Measurements from ENCODE around the gene PLB1. TPM values are rescaled to one million over a fixed set of nuclear protein-coding genes. Genes with fewer than 3 reads are reported as not detected.

Gene PLB1
- total and polyA plus RNA-seq, 12 donors: 1.0 to 51.1 (median 8.3) TPM

GRCh38 chr2:28525481-28525880 lies 29.6 kb downstream of the PLB1 start:
- H3K4me1 ChIP-seq (replicated peaks in 1 of 2): no peaks in the 10 kb centered on the region
- intact Hi-C loops (cut with DNase I): no loop called here
- no peaks in the 10 kb centered on the region for H3K9me3 ChIP-seq (replicated peaks in 1 of 3)
- H3K27ac ChIP-seq: no peak overlapping the region
- H3K4me3 ChIP-seq: no peak overlapping the region
- no peaks in the 10 kb centered on the region for H3K36me3 ChIP-seq (replicated peaks in 1 of 2)
- no peak for DNase-seq
- 95 to 100% (median 98%) methylated on average over 2 of the region's 2 CpGs for WGBS, 4 donors
- H3K27me3 ChIP-seq: no peaks in the 10 kb centered on the region
- no peak for TF ChIP-seq CTCF (IDR thresholded peaks at IDR 0.05)

GRCh38 chr2:28526527-28527132 lies 30.8 kb downstream of the PLB1 start:
- no peak for DNase-seq
- WGBS, 4 donors: 91 to 96% (median 94%) methylated on average over 8 of the region's 8 CpGs
- Histone ChIP-seq H3K36me3 (replicated peaks in 1 of 2) (no peaks in the 10 kb centered on the region), H3K27me3 (no peaks in the 10 kb centered on the region), H3K9me3 (replicated peaks in 1 of 3) (no peaks in the 10 kb centered on the region), H3K27ac (no peak overlapping the region), H3K4me3 (no peak overlapping the region), H3K4me1 (replicated peaks in 1 of 2) (no peaks in the 10 kb centered on the region)
- intact Hi-C loops (cut with DNase I): no loop called here
- TF ChIP-seq CTCF (IDR thresholded peaks at IDR 0.05) (no peak), POLR2A (IDR thresholded peaks at IDR 0.05) (no peak)

- no peak for DNase-seq
- Histone ChIP-seq H3K4me1 (replicated peaks in 1 of 2) (no peaks in the 10 kb centered on the region), H3K27me3 (no peaks in the 10 kb centered on the region), H3K36me3 (replicated peaks in 1 of 2) (no peaks in the 10 kb centered on the region), H3K27ac (no peak overlapping the region), H3K4me3 (no peak overlapping the region), H3K9me3 (replicated peaks in 1 of 3) (no peaks in the 10 kb centered on the region)
- intact Hi-C loops (cut with DNase I): no loop called here
- no peak for TF ChIP-seq CTCF (IDR thresholded peaks at IDR 0.05)
- 86 to 100% (median 94%) methylated on average over 3 to 4 of the region's 4 CpGs for WGBS, 4 donors
Measured at GRCh38 chr2:28527196-28527595, 31.3 kb downstream of the PLB1 start.

- no peak for DNase-seq
- no peaks in the 10 kb centered on the region for H3K4me1 ChIP-seq (replicated peaks in 1 of 2)
- no peaks in the 10 kb centered on the region for H3K27me3 ChIP-seq
- H3K36me3 ChIP-seq (replicated peaks in 1 of 2): no peaks in the 10 kb centered on the region
- no peak overlapping the region for H3K4me3 ChIP-seq
- TF ChIP-seq POLR2A (IDR thresholded peaks at IDR 0.05): no peak
- no peak for TF ChIP-seq CTCF (IDR thresholded peaks at IDR 0.05)
- no peak overlapping the region for H3K27ac ChIP-seq
- intact Hi-C loops (cut with DNase I): no loop called here
- WGBS, 4 donors: 57 to 86% (median 81%) methylated on average over 1 to 4 of the region's 4 CpGs
- no peaks in the 10 kb centered on the region for H3K9me3 ChIP-seq (replicated peaks in 1 of 3)
Measured at GRCh38 chr2:28528206-28528605, 32.3 kb downstream of the PLB1 start.

Data from adrenal gland (tissue), 12 donors.